Peyer's patch (tissue), 4 donors: ENCODE data around the gene B3GNT4.

Source experiments
- POLR2A ChIP-seq, 2 donors: fragments of 450-650 bp; IDR thresholded peaks; one replicate each; pipeline ENCODE4 v1.5.1; 2017; ENCODE audit warnings: antibody characterized with exemption in 2 of 2, mild to moderate bottlenecking in 2 of 2, moderate library complexity in 2 of 2
- TF ChIP-seq, protein P1 (sequence below), 6 experiments: fragments of 450-650 bp in 4 of 6; fragments of 200-600 bp in 2 of 6; sonication (generic) in 1 of 6; IDR thresholded peaks; one replicate each; pipeline ENCODE4 v1.5.1; 2017 to 2019; ENCODE audit warnings: antibody characterized with exemption in 6 of 6, mild to moderate bottlenecking in 3 of 6, moderate library complexity in 1 of 6

DNA sequence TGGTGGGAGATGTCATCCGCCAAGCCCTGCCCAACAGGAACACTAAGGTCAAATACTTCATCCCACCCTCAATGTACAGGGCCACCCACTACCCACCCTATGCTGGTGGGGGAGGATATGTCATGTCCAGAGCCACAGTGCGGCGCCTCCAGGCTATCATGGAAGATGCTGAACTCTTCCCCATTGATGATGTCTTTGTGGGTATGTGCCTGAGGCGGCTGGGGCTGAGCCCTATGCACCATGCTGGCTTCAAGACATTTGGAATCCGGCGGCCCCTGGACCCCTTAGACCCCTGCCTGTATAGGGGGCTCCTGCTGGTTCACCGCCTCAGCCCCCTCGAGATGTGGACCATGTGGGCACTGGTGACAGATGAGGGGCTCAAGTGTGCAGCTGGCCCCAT lies 3.5 kb downstream of the B3GNT4 start:
- TF ChIP-seq, protein P1, sequence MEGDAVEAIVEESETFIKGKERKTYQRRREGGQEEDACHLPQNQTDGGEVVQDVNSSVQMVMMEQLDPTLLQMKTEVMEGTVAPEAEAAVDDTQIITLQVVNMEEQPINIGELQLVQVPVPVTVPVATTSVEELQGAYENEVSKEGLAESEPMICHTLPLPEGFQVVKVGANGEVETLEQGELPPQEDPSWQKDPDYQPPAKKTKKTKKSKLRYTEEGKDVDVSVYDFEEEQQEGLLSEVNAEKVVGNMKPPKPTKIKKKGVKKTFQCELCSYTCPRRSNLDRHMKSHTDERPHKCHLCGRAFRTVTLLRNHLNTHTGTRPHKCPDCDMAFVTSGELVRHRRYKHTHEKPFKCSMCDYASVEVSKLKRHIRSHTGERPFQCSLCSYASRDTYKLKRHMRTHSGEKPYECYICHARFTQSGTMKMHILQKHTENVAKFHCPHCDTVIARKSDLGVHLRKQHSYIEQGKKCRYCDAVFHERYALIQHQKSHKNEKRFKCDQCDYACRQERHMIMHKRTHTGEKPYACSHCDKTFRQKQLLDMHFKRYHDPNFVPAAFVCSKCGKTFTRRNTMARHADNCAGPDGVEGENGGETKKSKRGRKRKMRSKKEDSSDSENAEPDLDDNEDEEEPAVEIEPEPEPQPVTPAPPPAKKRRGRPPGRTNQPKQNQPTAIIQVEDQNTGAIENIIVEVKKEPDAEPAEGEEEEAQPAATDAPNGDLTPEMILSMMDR (IDR thresholded peaks at IDR 0.05) = no peak
- TF ChIP-seq POLR2A (IDR thresholded peaks at IDR 0.05) = no peak
